IMR-90 (cell line): ENCODE results near the gene HNRNPAB.

Experiments used
- BHLHE40 ChIP-seq: fragments of 150-350 bp; IDR thresholded peaks from 2 replicates; pipeline ENCODE4 v1.6.1; 2016; ENCODE audit warnings: mild to moderate bottlenecking, low read depth, low read length
- CEBPB ChIP-seq: IDR thresholded peaks from 2 replicates; pipeline ENCODE4 v1.6.1; 2012; ENCODE audit warnings: low read depth, low read length, improper control_type of control experiment
- CTCF ChIP-seq: conservative IDR thresholded peaks from 2 replicates; pipeline ENCODE4 v1.5.1; 2012; ENCODE audit warnings: mild to moderate bottlenecking, low read depth, low read length, improper control_type of control experiment
- MAFK ChIP-seq: IDR thresholded peaks from 2 replicates; pipeline ENCODE4 v1.6.1; 2012; ENCODE audit warnings: low read depth, low read length, improper control_type of control experiment
- MXI1 ChIP-seq: IDR thresholded peaks from 2 replicates; pipeline ENCODE4 v1.6.1; 2012; ENCODE audit warnings: low read depth, mild to moderate bottlenecking, low read length, moderate library complexity, borderline replicate concordance
- NFE2L2 ChIP-seq: fragments of 150-350 bp; IDR thresholded peaks from 2 replicates; pipeline ENCODE4 v1.6.1; 2016; ENCODE audit warnings: low read depth, mild to moderate bottlenecking, low read length
- POLR2A ChIP-seq: IDR thresholded peaks from 2 replicates; pipeline ENCODE4 v1.6.1; 2012; ENCODE audit warnings: mild to moderate bottlenecking, low read depth, low read length
- RAD21 ChIP-seq: IDR thresholded peaks from 2 replicates; pipeline ENCODE4 v1.6.1; 2012; ENCODE audit warnings: low read length, improper control_type of control experiment
- RFX5 ChIP-seq: IDR thresholded peaks from 2 replicates; pipeline ENCODE4 v1.8.0; 2012; ENCODE audit warnings: low read depth, mild to moderate bottlenecking, low read length, moderate library complexity
- SMC3 ChIP-seq: fragments of 150-350 bp; IDR thresholded peaks from 2 replicates; pipeline ENCODE4 v1.6.1; 2016; ENCODE audit warnings: low read depth, mild to moderate bottlenecking, antibody characterized with exemption, low read length, moderate library complexity
- TF ChIP-seq, protein P1 (sequence below): fragments of 150-350 bp; IDR thresholded peaks from 2 replicates; pipeline ENCODE4 v1.6.1; 2017; ENCODE audit warnings: mild to moderate bottlenecking, antibody characterized with exemption, low read length, low read depth

GRCh38 chr5:178206166-178207101, 2.1 kb downstream of the HNRNPAB start:
- no peak for TF ChIP-seq MXI1
- TF ChIP-seq RFX5 = no peak
- TF ChIP-seq CTCF = no peak
- TF ChIP-seq CEBPB = no peak
- TF ChIP-seq POLR2A = no peak
- no peak for TF ChIP-seq RAD21
- TF ChIP-seq BHLHE40 = no peak
- TF ChIP-seq NFE2L2 = no peak
- peak; percentile 31; the same call in 1 of the 2 replicates for TF ChIP-seq MAFK
- TF ChIP-seq, protein P1, sequence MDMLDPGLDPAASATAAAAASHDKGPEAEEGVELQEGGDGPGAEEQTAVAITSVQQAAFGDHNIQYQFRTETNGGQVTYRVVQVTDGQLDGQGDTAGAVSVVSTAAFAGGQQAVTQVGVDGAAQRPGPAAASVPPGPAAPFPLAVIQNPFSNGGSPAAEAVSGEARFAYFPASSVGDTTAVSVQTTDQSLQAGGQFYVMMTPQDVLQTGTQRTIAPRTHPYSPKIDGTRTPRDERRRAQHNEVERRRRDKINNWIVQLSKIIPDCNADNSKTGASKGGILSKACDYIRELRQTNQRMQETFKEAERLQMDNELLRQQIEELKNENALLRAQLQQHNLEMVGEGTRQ = no peak
- no peak for TF ChIP-seq SMC3
